GM12878 (cell line): Measurements from ENCODE around the gene ARID5B. TPM values are rescaled to one million over a fixed set of nuclear protein-coding genes. Genes with fewer than 3 reads are reported as not detected.

Source experiments
- ASH2L ChIP-seq: fragments of 300-600, 200-600 bp; sonication (generic); IDR thresholded peaks from 2 replicates; pipeline ENCODE4 v1.6.1; 2017; ENCODE audit warnings: low read depth, mild to moderate bottlenecking, borderline replicate concordance
- ESRRA ChIP-seq: IDR thresholded peaks from 2 replicates; pipeline ENCODE4 v1.6.1; 2012; ENCODE audit warnings: mild to moderate bottlenecking, low read length, improper control_type of control experiment
- HDGF ChIP-seq: fragments of 450-650 bp; IDR thresholded peaks from 2 replicates; pipeline ENCODE4 v1.6.1; 2016; ENCODE audit warnings: antibody characterized with exemption
- MYC ChIP-seq: IDR thresholded peaks from 2 replicates; pipeline ENCODE4 v1.6.1; 2011; ENCODE audit warnings: mild to moderate bottlenecking, low read length, moderate library complexity, inconsistent platforms; ENCODE audit not compliant: insufficient read depth, insufficient replicate concordance, insufficient read length, severe bottlenecking
- NRF1 ChIP-seq: conservative IDR thresholded peaks from 2 replicates; pipeline ENCODE4 v1.6.1; 2011; ENCODE audit warnings: mild to moderate bottlenecking, low read depth, low read length, improper control_type of control experiment
- TAF1 ChIP-seq: IDR thresholded peaks from 2 replicates; pipeline ENCODE4 v1.6.1; 2011; ENCODE audit warnings: mild to moderate bottlenecking, low read depth, low read length, borderline replicate concordance
- TCF7 ChIP-seq: IDR thresholded peaks from 2 replicates; pipeline ENCODE4 v1.6.1; 2014; ENCODE audit warnings: antibody characterized with exemption, borderline replicate concordance
- ZNF384 ChIP-seq: IDR thresholded peaks from 2 replicates; pipeline ENCODE4 v1.6.1; 2012; ENCODE audit warnings: low read depth, mild to moderate bottlenecking, low read length, improper control_type of control experiment, borderline replicate concordance
- polyA plus RNA-seq, 11 experiments: library from polyadenylated mRNA; depleted of rRNA in 4 of 11; unstranded in 6 of 11; stranded (reverse) in 5 of 11; fragments of >200 nt; fragmentation: Nextera tagmentation in 4 of 11; fragmentation: Illumina TruSeq in 1 of 11; extraction: Ambion mirVana in 4 of 11; extraction: Trizol in 1 of 11; gene quantifications; 1 replicate in 1 of 11; 2 replicates in 10 of 11; pipeline versions ENCODE4 v1.2.1 to v1.2.3, GENCODE V29; 2011 to 2016; ENCODE audit warnings: inconsistent platforms in 2 of 11, missing spikeins in 2 of 11, low read depth in 1 of 11
- total RNA-seq, 4 experiments: library from RNA; depleted of rRNA in 3 of 4; stranded (reverse); fragments of >200 nt in 3 of 4; fragmentation: Illumina TruSeq in 1 of 4; extraction: Trizol in 1 of 4; gene quantifications; 2 replicates each; pipeline versions ENCODE4 v1.2.1 to v1.2.3, GENCODE V29; 2013 to 2021
- TF ChIP-seq, protein P1 (sequence below): IDR thresholded peaks from 2 replicates; pipeline ENCODE4 v1.6.1; 2012; ENCODE audit warnings: low read length, inconsistent platforms

Gene ARID5B
- total and polyA plus RNA-seq, 10 of the 15 experiments (the other 5 are each of a cell fraction or from before 2014, with no cell fraction given) = 2.7 to 8.5 (median 6.1) TPM

DNA sequence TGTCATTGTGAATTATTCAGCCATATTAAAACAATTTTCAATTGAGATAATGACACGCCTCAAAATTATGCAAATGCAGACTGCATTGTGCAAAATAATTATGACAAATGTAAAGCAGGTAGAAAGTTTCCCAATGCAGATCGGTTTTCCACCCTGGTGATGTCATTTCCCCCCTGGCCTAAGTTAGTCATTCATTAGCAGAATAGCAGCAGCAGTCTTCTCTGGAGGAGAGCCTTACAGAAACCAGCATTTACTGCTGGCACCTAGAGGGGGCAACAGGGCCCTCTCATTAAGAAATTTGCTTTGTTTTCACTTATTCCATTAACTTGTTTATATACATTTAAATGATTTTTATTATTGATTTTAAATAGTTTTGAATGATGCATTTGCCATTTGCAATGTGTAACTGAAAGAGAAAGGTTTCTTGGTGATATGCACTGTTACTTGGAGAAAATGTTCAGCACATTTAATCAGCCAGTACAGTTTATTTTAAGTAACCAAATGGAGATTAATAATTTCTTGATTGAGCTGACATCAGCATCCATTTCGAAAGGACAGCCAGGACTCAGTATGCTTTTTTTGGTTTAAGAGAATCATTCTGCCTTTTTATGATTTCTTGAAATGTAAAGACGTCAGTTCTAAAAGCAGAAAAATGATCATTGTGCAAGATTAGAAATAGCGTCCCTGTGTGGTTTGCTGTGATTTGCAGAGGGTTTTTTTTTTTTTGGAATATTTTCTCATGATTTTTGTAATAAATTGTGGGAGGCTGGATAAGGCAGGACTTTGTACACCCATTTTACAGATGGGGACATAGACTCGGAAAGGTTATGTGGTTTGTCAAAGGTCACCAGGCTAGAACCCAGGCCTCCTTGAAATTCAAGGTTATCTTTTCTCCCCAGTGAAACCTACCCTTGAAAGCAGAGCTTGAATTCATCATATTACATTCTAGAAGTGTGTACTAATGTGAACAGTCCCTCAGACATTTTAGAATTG is 3.5 kb downstream of the ARID5B start (continued):
- no peak for TF ChIP-seq HDGF
- no peak for TF ChIP-seq NRF1
- no peak for TF ChIP-seq ASH2L
- no peak for TF ChIP-seq TAF1
- TF ChIP-seq ESRRA = no peak
- TF ChIP-seq ZNF384 = no peak
- no peak for TF ChIP-seq MYC
- TF ChIP-seq TCF7 = no peak
- TF ChIP-seq, protein P1, sequence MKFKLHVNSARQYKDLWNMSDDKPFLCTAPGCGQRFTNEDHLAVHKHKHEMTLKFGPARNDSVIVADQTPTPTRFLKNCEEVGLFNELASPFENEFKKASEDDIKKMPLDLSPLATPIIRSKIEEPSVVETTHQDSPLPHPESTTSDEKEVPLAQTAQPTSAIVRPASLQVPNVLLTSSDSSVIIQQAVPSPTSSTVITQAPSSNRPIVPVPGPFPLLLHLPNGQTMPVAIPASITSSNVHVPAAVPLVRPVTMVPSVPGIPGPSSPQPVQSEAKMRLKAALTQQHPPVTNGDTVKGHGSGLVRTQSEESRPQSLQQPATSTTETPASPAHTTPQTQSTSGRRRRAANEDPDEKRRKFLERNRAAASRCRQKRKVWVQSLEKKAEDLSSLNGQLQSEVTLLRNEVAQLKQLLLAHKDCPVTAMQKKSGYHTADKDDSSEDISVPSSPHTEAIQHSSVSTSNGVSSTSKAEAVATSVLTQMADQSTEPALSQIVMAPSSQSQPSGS = peak; percentile 78; the same call in 1 of the 2 replicates
